IMR-90 (cell line): ENCODE data around the gene CCDC51. TPM values are rescaled to one million over a fixed set of nuclear protein-coding genes. Genes with fewer than 3 reads are reported as not detected.

ENCODE experiments used
- ATAC-seq: fragments of 200-7000 bp; cut with Tn5 transposase; 2 replicates; pipeline ENCODE4 v1.9.1; 2020; ENCODE audit warnings: low read depth, mild to moderate bottlenecking, moderate library complexity
- BruUV-seq: library from RNA; stranded (reverse); fragments of 400-500 nt; replicated peaks from 2 replicates; lab custom pipeline; 2021; lab: Mats Ljungman, UMichigan
- CTCF ChIA-PET: fragments of 300-600 bp; formaldehyde crosslinking; extraction: SDS; loops from one replicate; lab custom pipeline; 2021; ENCODE audit warnings: antibody characterized with exemption; lab: Yijun Ruan, JAX
- POLR2A ChIA-PET: fragments of 300-600 bp; sonication (Branson Sonifier 250); formaldehyde crosslinking; loops from one replicate; lab custom pipeline; 2022; ENCODE audit warnings: antibody characterized with exemption; ENCODE audit not compliant: unreplicated experiment; lab: Charles Lee
- DNase-seq: peaks from one replicate; pipeline ENCODE4 v3.0.0; 2013
- H2AFZ ChIP-seq: replicated peaks from 2 replicates; pipeline ENCODE3; 2013; ENCODE audit warnings: low read length, mild to moderate bottlenecking; ENCODE audit not compliant: poor library complexity
- H2AK5ac ChIP-seq: 2 replicates; pipeline ENCODE4 v1.6.1; 2013; ENCODE audit warnings: low read depth, low read length, inconsistent platforms
- H2AK9ac ChIP-seq: replicated peaks from 2 replicates; pipeline ENCODE3; 2013; ENCODE audit warnings: mild to moderate bottlenecking, low read depth, low read length, moderate library complexity; ENCODE audit not compliant: poor library complexity
- H2BK120ac ChIP-seq: 2 replicates; pipeline ENCODE4 v1.6.1; 2013; ENCODE audit warnings: low read depth, low read length, inconsistent platforms
- H2BK15ac ChIP-seq: 3 replicates; pipeline ENCODE4 v1.6.1; 2013; ENCODE audit warnings: low read depth, low read length, inconsistent platforms
- H2BK20ac ChIP-seq: 2 replicates; pipeline ENCODE4 v1.6.1; 2013; ENCODE audit warnings: low read depth, mild to moderate bottlenecking, inconsistent platforms, low read length, moderate library complexity
- H2BK5ac ChIP-seq: 2 replicates; pipeline ENCODE4 v1.6.1; 2013; ENCODE audit warnings: mild to moderate bottlenecking, low read depth, low read length, inconsistent platforms; ENCODE audit not compliant: poor library complexity, severe bottlenecking
- H3K14ac ChIP-seq: replicated peaks from 2 replicates; pipeline ENCODE4 v1.6.1; 2013; ENCODE audit warnings: low read depth, low read length, inconsistent platforms
- H3K18ac ChIP-seq: 2 replicates; pipeline ENCODE4 v1.6.1; 2013; ENCODE audit warnings: low read depth, low read length, control low read depth
- H3K23ac ChIP-seq: 2 replicates; pipeline ENCODE4 v1.6.1; 2013; ENCODE audit warnings: low read depth, low read length, inconsistent platforms
- H3K27ac ChIP-seq: 2 replicates; pipeline ENCODE4 v1.5.1; 2013; ENCODE audit warnings: mild to moderate bottlenecking, control low read depth, low read length; ENCODE audit not compliant: insufficient read depth
- H3K27me3 ChIP-seq: 2 replicates; pipeline ENCODE4 v1.6.1; 2013; ENCODE audit warnings: low read length; ENCODE audit not compliant: control insufficient read depth, insufficient read depth
- H3K36me3 ChIP-seq: 2 replicates; pipeline ENCODE4 v1.6.1; 2013; ENCODE audit warnings: low read length, mixed read lengths; ENCODE audit not compliant: control insufficient read depth, insufficient read depth
- H3K4ac ChIP-seq: 2 replicates; pipeline ENCODE4 v1.6.1; 2013; ENCODE audit warnings: low read depth, low read length, inconsistent platforms
- H3K4me1 ChIP-seq: 2 replicates; pipeline ENCODE4 v1.6.1; 2013; ENCODE audit warnings: low read length, mixed read lengths; ENCODE audit not compliant: control insufficient read depth, insufficient read depth
- H3K4me2 ChIP-seq: 2 replicates; pipeline ENCODE4 v1.6.1; 2013; ENCODE audit warnings: low read depth, mild to moderate bottlenecking, control low read depth, low read length, moderate library complexity
- H3K4me3 ChIP-seq: 2 replicates; pipeline ENCODE4 v1.5.1; 2013; ENCODE audit warnings: low read depth, mild to moderate bottlenecking, control low read depth, low read length, moderate library complexity; ENCODE audit not compliant: insufficient read depth
- H3K56ac ChIP-seq: 2 replicates; pipeline ENCODE4 v1.6.1; 2013; ENCODE audit warnings: low read length, inconsistent platforms; ENCODE audit not compliant: insufficient read depth; ENCODE audit errors: extremely low read depth
- H3K79me1 ChIP-seq, 2 experiments: 2 replicates each; pipeline ENCODE4 v1.6.1; 2013; ENCODE audit warnings: low read length in 2 of 2, inconsistent platforms in 1 of 2, low read depth in 1 of 2
- H3K9ac ChIP-seq: 2 replicates; pipeline ENCODE4 v1.6.1; 2013; ENCODE audit warnings: low read depth, low read length, control low read depth
- H3K9me1 ChIP-seq: 2 replicates; pipeline ENCODE4 v1.6.1; 2013; ENCODE audit warnings: low read length, inconsistent platforms; ENCODE audit not compliant: insufficient read depth
- H3K9me3 ChIP-seq: 2 replicates; pipeline ENCODE4 v1.6.1; 2013; ENCODE audit warnings: low read length; ENCODE audit not compliant: control insufficient read depth, insufficient read depth
- H4K20me1 ChIP-seq: 2 replicates; pipeline ENCODE4 v1.6.1; 2013; ENCODE audit warnings: low read length, inconsistent platforms; ENCODE audit not compliant: insufficient read depth
- H4K5ac ChIP-seq: 2 replicates; pipeline ENCODE4 v1.6.1; 2013; ENCODE audit warnings: mild to moderate bottlenecking, low read depth, low read length, control low read depth
- H4K8ac ChIP-seq, 2 experiments: 2 replicates each; pipeline ENCODE4 v1.6.1; 2013; ENCODE audit warnings: low read depth in 2 of 2, low read length in 2 of 2, control low read depth in 1 of 2, inconsistent platforms in 1 of 2
- H4K91ac ChIP-seq: 2 replicates; pipeline ENCODE4 v1.6.1; 2013; ENCODE audit warnings: low read depth, low read length, inconsistent platforms; ENCODE audit not compliant: insufficient read depth
- CHD1 ChIP-seq: IDR thresholded peaks from 2 replicates; pipeline ENCODE4 v1.6.1; 2012; ENCODE audit warnings: low read depth, low read length, improper control_type of control experiment
- MAFK ChIP-seq: IDR thresholded peaks from 2 replicates; pipeline ENCODE4 v1.6.1; 2012; ENCODE audit warnings: low read depth, low read length, improper control_type of control experiment
- MAZ ChIP-seq: IDR thresholded peaks from 2 replicates; pipeline ENCODE4 v1.6.1; 2012; ENCODE audit warnings: low read depth, mild to moderate bottlenecking, low read length, improper control_type of control experiment, moderate library complexity, borderline replicate concordance
- MXI1 ChIP-seq: IDR thresholded peaks from 2 replicates; pipeline ENCODE4 v1.6.1; 2012; ENCODE audit warnings: low read depth, mild to moderate bottlenecking, low read length, moderate library complexity, borderline replicate concordance
- NFE2L2 ChIP-seq: fragments of 150-350 bp; IDR thresholded peaks from 2 replicates; pipeline ENCODE4 v1.6.1; 2016; ENCODE audit warnings: low read depth, mild to moderate bottlenecking, low read length
- POLR2A ChIP-seq: IDR thresholded peaks from 2 replicates; pipeline ENCODE4 v1.6.1; 2012; ENCODE audit warnings: mild to moderate bottlenecking, low read depth, low read length
- SMC3 ChIP-seq: fragments of 150-350 bp; IDR thresholded peaks from 2 replicates; pipeline ENCODE4 v1.6.1; 2016; ENCODE audit warnings: low read depth, mild to moderate bottlenecking, antibody characterized with exemption, low read length, moderate library complexity
- WGBS, 2 experiments: methylation state at CpG; one replicate each; pipeline versions ENCODE4 v1.1.5 to v1.1.7; 2013; ENCODE audit warnings: missing lambda C conversion rate in 2 of 2; ENCODE audit not compliant: insufficient read length in 1 of 2; ENCODE audit errors: extremely low coverage in 2 of 2; 5-methylcytosine and 5-hydroxymethylcytosine counted together
- dilution Hi-C: fragments of 300-500 bp; cut with HindIII; formaldehyde crosslinking; loops from one replicate; pipeline ENCODE4 v1.14.3; 2018; ENCODE audit warnings: low sequenced_read_pairs; ENCODE audit not compliant: unreplicated experiment
- in situ Hi-C: fragments of 300-500 bp; cut with MboI; formaldehyde crosslinking; loops from 3 replicates; pipeline ENCODE4 v1.14.3; 2019; ENCODE audit warnings: low sequenced_read_pairs, inconsistent platforms, mixed read lengths
- intact Hi-C: fragments of 100-400 bp; cut with micrococcal nuclease; formaldehyde crosslinking; loops from 2 replicates; pipeline ENCODE4 v1.10.0; 2022
- polyA plus RNA-seq, 3 experiments: library from polyadenylated mRNA; depleted of rRNA; stranded (reverse); fragments of >200 nt; gene quantifications; 2 replicates each; pipeline ENCODE4 v1.2.3, GENCODE V29; 2012; ENCODE audit warnings: low replicate concordance in 1 of 3
- total RNA-seq: library from RNA; depleted of rRNA; stranded (reverse); fragments of >200 nt; gene quantifications from 2 replicates; pipeline ENCODE4 v1.2.3, GENCODE V29; 2012
- TF ChIP-seq, protein P1 (sequence below): fragments of 150-350 bp; IDR thresholded peaks from 2 replicates; pipeline ENCODE4 v1.6.1; 2016; ENCODE audit warnings: low read depth, mild to moderate bottlenecking, low read length, moderate library complexity, borderline replicate concordance

Gene CCDC51
- total and polyA plus RNA-seq, 2 of the 4 experiments (the other 2 are of a cell fraction), result 11.0 to 16.1 TPM

DNA sequence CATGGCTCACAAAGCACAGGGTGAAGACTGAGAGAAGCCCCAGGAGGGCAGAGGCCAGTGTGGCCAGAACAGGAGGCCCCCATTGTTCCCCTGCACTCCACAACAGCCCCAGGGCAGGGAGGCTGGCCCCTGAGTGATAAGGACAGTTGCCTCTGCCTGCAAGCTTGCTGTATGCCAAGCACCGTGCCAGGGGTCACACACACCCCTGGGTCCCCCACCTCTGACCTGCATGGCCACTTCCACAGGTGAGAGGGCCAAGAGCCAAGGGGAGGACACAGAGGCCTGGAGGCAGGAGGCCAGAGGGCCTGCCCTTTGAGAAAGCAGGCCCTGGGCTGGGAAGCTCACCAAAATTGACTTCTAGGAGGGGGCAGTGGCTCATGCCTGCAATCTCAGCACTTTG is 30.4 kb upstream of the CCDC51 start (continued):
- TF ChIP-seq NFE2L2, result no peak
- TF ChIP-seq MAZ, result no peak
- no peak for TF ChIP-seq CHD1
- TF ChIP-seq MAFK, result no peak
- TF ChIP-seq SMC3, result no peak
- TF ChIP-seq POLR2A, result no peak

DNA sequence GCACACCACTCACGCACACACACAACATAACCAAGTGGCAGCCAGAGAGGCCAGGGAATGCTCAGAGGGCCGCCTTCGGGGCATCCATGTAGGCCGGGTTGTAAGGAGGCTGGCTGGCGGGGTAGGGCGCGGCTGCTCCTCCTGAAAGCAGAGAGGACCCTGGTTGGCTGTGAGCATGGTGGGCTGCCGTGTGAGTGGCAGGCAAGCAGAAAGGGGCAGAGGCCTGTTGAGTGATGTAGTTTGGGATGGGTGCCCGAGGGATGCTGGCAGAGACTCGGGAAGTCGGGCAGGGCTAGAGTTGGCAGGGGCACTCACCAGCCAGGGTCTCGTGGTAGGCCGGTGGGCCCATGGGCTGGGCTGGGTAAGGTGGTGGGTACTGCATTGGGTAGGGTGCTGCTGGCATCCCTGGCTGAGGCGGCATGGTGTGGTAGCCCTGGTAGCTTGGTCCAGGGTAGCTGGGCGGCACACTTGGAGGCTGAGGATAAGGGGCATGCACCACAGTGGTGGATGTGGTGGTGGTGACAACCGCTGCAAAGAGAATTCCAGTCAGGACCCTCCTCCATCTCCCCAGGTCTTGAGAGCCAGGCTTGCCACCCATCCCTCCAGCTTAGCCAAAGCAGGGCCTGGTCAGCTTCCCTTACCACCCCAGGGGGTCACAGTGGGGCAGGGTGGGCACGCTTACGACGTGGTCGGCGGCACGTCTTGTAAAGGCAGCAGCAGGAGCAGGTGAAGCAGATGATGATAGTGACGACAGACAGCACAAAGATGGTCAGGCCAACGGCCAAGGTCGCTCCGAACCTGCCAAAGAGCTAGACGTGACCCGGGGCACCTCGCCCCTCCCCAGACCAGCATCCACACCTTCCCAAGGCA is 29.4 kb upstream of the CCDC51 start:
- Histone ChIP-seq H3K79me1 (peaks cover 4 to 68% of the 10 kb centered on the region in 2 experiments), H4K5ac (no peak overlapping the region), H4K91ac (no peak overlapping the region), H2BK15ac (no peak overlapping the region), H3K4me2 (no peak overlapping the region), H3K9me3 (no peaks in the 10 kb centered on the region), H3K4me1 (peaks cover 26% of the 10 kb centered on the region), H2AFZ (no peak overlapping the region), H2AK9ac (peak overlapping the region; percentile 36), H4K20me1 (no peaks in the 10 kb centered on the region; the same call in 1 of the 2 replicates), H3K9ac (no peak overlapping the region), H3K9me1 (peaks cover 13% of the 10 kb centered on the region; the same call in 1 of the 2 replicates), H3K18ac (no peak overlapping the region), H3K36me3 (peaks cover 34% of the 10 kb centered on the region), H3K23ac (no peak overlapping the region), H3K27ac (no peak overlapping the region), H4K8ac (no peak overlapping the region), H3K14ac (no peak overlapping the region), H3K56ac (no peak overlapping the region), H3K4ac (no peak overlapping the region), H2BK20ac (no peak overlapping the region), H2BK5ac (no peak overlapping the region), H2AK5ac (no peak overlapping the region), H2BK120ac (no peak overlapping the region), H3K4me3 (no peak overlapping the region), H3K27me3 (no peaks in the 10 kb centered on the region)
- DNase-seq, result no peak
- no peak for ATAC-seq
- intact Hi-C loops (loop anchor here (5.0 kb wide), 1 partner anchor 218 kb away; the partner anchor contains the start of gene NCKIPSD), dilution Hi-C loops (no loop called here), in situ Hi-C loops (loop anchor here (5.0 to 10.0 kb wide), 2 partner anchors 88 to 196 kb away; partner anchors contain the start of genes CELSR3 and PFKFB4)
- POLR2A ChIA-PET, result no interaction called here
- no TSS peak for BruUV-seq
- CTCF ChIA-PET, result no interaction called here
- TF ChIP-seq, protein P1, sequence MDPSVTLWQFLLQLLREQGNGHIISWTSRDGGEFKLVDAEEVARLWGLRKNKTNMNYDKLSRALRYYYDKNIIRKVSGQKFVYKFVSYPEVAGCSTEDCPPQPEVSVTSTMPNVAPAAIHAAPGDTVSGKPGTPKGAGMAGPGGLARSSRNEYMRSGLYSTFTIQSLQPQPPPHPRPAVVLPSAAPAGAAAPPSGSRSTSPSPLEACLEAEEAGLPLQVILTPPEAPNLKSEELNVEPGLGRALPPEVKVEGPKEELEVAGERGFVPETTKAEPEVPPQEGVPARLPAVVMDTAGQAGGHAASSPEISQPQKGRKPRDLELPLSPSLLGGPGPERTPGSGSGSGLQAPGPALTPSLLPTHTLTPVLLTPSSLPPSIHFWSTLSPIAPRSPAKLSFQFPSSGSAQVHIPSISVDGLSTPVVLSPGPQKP, result no peak
- TF ChIP-seq SMC3 (no peak), MXI1 (no peak)
- WGBS, 2 experiments, result 85% methylated on average over 11 of the region's 29 CpGs; no CpG with 5 or more reads in 1 of the 2 experiments
